Raji (cell line): ENCODE measurements around the gene CHSY1.

Source experiments
- POLR2A ChIP-seq: IDR thresholded peaks from 2 replicates; pipeline ENCODE4 v1.6.1; 2011; ENCODE audit warnings: low read depth, low read length, control low read depth; ENCODE audit not compliant: insufficient read depth

Gene CHSY1, protein sequence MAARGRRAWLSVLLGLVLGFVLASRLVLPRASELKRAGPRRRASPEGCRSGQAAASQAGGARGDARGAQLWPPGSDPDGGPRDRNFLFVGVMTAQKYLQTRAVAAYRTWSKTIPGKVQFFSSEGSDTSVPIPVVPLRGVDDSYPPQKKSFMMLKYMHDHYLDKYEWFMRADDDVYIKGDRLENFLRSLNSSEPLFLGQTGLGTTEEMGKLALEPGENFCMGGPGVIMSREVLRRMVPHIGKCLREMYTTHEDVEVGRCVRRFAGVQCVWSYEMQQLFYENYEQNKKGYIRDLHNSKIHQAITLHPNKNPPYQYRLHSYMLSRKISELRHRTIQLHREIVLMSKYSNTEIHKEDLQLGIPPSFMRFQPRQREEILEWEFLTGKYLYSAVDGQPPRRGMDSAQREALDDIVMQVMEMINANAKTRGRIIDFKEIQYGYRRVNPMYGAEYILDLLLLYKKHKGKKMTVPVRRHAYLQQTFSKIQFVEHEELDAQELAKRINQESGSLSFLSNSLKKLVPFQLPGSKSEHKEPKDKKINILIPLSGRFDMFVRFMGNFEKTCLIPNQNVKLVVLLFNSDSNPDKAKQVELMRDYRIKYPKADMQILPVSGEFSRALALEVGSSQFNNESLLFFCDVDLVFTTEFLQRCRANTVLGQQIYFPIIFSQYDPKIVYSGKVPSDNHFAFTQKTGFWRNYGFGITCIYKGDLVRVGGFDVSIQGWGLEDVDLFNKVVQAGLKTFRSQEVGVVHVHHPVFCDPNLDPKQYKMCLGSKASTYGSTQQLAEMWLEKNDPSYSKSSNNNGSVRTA

DNA sequence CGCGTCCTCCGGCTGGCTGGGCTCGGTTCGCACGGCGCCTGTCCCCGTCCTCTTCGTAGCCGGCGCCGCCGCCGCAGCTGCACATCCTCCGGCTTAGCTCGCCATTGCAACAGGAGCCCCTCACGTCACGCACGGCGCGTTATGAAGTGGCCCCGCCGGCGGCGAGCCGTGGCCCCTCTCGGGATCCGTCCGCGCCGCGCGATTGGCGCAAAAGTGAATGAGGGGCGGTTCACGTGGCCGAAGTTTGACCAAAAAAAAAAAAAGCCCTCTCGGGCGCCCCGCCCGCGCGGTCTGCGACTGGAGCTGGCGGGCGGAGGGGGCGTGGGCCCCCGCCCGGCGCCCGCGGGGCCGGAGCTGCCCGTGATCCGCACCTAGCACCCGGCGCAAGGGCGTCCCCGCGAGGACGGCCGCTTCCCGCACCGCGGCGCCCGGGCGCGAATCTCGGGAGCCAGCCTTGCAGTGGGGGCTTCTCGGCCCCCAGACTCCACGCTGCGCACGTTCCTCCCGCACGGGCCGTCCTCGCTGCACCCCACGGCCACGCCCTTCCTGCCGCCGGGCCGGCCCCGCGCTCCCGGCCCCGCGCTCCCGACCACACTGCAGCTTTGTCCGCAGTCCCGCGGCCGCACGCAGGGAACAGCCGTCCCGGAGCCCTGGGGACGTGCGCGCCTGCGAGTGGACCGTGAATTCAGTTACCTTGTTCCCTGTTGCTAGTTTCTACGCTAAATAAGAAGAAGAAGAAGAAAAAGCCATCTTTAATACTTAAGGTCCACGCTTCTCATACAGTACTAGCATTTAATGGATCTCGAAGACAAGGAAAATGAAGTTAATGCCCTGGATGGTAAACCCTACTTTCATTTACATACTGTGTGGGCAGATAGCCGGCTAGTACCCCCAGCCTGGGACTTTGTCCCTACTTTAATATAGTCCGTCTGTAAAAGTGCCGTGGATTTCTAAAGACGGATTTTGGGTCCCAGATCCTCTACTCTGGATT, at the start of gene CHSY1:
Gene CHSY1 (minus strand): TSS at position 219 of the 991 bp plus-strand sequence. CDS start 592 bp downstream, outside the sequence.
- TF ChIP-seq POLR2A, result peak; percentile 77

DNA sequence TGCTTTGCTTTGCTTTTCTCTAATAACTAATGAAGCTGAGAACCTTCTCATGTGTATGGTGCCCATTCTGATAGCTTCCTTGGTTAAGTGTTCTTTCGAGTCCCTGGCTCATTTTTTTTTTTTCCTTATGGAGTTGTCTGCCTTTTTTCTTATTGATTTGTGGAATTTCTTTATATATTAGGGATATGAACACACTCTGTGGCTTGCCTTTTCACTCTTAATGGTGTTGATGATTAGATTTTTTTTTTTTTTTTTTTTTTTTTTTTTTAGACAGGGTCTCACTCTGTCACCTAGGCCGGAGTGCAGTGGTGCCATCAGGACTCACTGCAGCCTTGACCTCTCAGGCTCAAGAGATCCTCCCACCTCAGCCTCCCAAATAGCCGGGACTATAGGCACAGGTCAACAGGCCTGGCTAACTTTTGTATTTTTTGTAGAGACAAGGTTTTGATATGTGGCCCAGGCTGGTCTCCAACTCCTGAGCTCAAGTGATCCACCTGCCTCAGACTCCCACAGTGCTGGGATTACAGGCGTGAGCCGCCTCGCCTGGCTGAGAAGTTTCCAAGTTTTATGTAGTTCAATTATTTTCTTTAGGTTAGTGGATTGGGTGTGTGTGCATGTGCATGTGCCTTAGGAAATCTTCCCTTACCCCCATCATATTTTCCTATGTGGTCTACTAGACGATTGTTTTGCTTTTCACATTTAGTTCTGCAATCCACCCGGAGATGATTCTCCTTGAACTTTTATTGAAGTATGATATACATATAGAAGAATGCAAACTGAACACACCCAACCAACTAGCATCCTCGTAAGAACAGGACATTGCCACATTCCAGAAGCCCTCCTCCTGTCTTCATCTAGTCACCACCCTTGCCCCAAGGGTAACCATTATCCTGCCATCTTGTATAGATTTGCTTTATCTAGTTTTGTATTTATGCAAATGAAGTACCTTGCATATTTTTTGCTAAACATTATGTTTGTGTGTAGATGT, 44.9 kb upstream of the CHSY1 start:
- TF ChIP-seq POLR2A, result no peak

DNA sequence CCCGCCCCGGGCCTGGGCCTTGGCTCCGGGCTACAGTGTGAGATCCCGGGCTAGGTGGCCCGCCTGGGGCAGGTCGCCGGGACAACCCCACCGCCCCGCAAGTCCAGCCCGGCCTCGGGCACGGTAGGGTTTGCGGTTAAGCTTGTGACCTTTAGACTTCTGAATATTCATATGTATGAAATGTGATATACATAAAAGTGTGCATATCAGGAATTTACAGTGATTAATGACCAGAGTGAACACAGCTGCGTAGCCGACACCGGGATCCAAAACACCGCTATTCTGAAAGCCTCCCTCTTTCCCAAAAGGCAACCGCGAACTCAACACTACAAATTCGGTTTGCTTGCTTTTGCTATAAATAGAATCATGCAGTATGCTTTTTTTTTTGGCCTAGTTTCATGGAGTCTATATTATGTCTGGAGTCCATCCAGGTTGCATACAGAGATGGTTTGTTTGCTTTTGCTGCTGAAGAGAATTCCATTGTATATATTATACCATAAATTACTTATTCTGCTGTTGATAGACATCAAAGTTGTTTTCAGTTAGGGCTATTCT, 43.8 kb upstream of the CHSY1 start:
- no peak for TF ChIP-seq POLR2A

DNA sequence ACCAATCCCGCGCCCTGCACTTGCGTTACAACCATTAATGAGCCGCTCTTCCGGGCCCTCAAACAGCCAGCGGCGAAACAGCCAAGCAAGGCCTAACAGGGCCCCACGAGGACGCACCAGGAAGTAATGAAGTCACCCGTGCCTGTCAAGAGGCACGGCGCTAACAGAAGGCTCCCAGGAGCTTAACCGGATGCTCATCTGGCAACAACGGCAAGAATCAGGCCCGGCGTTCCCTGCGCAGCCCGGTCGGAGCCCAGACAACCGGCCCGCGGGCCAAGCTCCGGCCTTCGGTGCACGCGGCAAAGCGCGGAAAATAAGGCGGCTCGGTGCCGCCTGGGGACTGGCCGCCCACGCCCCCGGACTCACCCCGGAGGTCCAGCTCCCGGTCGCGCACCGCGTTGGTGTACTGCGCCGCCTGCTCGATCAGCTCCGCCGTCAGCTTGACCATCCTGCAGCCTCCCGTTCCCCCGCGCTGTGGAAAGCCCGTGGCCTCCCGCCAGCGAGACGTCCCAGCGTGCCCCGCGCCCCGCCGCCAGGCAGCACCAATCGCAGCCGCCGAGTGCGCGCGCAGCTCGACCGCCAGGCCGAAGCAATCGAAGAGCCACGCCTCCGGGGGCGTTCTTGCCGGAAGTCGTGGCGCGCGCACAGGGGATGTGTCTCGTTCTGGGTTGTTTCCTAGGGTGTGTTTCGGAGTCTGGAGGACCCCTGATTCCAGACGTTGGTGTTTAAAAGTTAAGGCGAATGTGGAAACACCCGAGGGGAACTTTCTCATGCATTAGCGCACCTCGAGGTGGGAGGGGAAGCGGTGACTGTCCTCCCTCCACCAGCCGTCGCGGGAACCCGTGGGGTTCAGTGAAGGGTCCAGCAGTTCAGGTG, 43.1 kb upstream of the CHSY1 start, which contains the start of gene SNRPA1:
Gene SNRPA1 (minus strand): TSS at position 518 of the 876 bp plus-strand sequence. CDS start 70 bp downstream, at position 448.
- peak; percentile 87 for TF ChIP-seq POLR2A

DNA sequence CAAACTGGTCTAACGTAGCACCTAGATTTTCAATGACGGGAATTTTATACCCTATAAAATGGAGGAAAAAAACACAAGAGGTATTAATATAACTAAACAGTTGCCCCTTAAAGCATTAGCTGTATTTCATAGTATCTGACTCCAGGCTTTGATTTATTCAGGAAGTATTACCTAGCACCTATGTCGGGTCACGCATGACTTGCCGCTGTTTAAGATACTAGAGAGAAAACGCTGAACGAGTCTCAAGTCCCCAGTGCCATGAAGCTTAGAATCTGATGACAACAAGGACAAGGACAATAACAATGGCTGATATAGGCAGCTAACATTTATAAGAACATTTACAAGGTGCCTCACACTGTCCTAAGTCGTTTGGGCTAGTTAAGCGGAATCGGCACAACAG, 41.3 kb upstream of the CHSY1 start:
- no peak for TF ChIP-seq POLR2A

DNA sequence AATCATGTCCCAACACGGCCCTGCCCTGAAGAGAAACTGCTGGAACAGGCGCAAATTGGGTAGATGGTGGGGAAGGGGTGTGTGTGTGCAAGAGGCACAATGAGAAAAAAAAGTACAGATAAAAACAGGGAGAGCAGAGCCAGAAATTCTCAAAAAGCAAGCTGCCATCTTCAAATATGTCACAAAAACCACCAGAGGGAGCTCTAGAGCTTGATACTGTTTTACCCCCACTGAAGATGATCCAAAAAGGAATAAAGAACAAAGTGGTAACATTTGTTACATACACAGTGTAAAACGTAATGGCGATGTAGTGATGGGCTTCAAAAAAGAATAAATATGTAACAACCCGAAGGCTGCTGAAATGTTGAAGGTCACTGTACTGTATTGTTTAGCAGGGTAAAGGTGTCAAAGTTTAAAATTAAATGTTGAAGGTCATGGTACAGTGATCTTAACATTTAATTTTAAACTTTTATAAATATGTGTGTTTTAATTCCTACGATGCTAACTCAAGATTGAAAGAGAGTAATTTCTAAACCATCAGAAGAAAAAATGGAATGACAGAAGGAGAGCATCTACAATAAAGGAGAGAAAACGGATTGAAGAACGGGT, 37.2 kb upstream of the CHSY1 start:
- no peak for TF ChIP-seq POLR2A

DNA sequence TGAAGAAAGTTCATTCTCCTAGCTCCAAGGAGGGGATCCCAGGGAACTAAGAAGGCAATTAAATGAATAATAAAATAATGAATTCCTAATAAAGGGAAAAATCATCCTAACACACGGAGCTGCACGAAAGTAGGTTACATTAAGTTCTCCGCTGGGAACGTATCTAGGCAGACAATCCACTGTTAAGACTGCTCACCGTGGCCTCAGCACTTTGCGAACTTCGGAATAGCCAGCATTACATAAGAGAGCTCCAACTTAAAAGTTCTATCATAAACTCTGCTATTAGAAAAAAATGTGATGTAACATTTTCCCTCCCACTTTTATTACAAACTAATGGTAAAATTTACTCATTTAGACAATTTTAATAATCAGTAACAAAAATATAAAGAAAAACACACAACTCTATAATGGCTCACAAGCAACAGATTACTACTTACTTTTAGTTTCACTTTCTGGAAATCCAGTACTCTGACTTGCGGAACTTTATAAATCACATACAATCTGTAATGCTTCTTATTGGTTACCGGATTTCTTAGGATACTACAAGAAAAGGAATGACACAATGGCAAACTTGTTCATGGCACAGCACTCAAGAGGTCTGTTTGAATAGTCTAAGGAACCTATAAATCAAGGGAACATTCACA, 34.7 kb upstream of the CHSY1 start:
- TF ChIP-seq POLR2A, result no peak

DNA sequence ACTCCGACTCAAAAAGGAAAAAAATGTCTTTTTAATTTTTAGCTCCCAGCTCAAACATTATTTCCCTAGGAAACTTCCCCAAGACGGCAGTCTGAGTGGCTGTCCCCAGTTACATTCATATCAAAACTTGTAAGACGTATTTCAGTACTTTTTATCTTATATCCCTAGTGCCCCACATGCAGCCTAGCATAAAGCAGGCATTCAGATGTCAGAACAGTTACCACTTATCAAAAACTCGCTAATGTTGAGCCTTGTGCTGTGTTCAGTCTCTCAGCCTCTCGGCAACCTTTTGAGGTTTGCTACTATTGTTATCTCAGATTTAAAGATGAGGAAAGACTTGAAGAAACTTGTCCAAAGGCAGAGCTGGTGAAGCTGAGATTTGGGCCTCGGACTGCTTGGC, 32.1 kb upstream of the CHSY1 start:
- TF ChIP-seq POLR2A, result no peak

DNA sequence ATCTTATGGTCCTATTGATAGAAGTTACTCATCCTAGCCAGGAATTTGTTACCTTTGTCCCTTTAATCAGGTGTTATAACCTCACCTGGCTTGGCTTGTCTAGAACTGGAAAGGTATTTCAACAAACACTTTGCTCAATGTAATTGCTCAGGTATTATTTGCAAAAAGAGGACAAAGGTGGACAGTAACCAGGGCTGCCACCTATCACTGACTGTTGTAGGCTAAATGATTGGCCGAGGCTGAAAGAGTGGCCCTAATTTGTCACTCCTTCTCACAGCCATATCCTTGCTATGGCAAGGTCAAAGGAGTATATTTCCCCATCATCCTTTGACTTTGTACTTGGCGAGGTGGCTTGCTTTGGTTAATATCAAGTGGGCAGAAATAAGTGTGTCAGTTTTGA, 28.2 kb upstream of the CHSY1 start:
- no peak for TF ChIP-seq POLR2A

DNA sequence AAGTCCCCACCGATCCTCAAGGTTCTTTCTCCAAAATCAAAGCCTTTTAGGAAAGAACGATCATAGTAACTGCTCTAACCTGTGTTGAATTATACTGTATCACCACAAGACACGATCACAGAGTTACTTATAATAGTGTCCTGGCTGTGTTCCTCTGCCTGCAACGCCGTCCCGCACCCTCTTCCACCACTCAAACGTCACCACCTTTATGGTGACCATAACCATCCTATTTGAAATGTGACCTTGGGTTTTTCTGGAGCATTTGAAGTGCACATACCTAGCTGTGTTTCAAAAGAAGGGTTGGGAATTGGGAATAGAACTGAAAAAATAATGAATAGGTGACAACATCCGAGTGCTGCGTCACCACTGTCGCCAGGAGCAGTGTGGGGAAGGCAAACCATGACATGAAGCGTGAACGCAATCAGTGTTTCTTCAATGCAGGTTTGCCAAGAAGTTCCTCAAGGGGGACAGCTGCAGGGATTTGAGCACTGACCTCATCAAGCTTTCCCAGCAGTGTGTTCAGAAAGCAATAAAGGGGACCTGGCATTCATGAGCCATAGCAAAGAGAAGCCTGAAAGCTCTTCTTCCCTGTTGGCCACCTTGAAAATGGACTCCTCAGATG, 26.2 kb upstream of the CHSY1 start:
- TF ChIP-seq POLR2A, result no peak
